GM18511 (cell line): ENCODE measurements around the gene LCE3B.

Experiments used
- ATAC-seq: cut with Tn5 transposase; IDR thresholded peaks from one replicate; pipeline ENCODE4 v1.9.1; 2021; ENCODE audit warnings: mild to moderate bottlenecking, moderate library complexity; ENCODE audit not compliant: unreplicated experiment

Gene LCE3B

GRCh38 chr1:152657677-152658076 lies 44.1 kb downstream of the LCE3B start:
- no peak for ATAC-seq

- no peak for ATAC-seq
Observed at GRCh38 chr1:152658649-152659048, 45.0 kb downstream of the LCE3B start.

- ATAC-seq, result no peak
Observed at GRCh38 chr1:152663098-152663497, 49.5 kb downstream of the LCE3B start, which contains the start of gene LCE2D. LCE2D (plus strand) TSS chr1:152663380; CDS start chr1:152664106, 726 bp downstream.
